CD4-positive, alpha-beta T cell treated with Interleukin-2 at 100 ng/mL for 4 hours (primary cell): ENCODE data around the gene ZCCHC2.

ENCODE experiments used
- DNase-seq: peaks from one replicate; pipeline ENCODE4 v3.0.0-alpha.2; 2020; ENCODE audit warnings: low spot score

The ZCCHC2 gene

GRCh38 chr18:62512532-62512931 lies 10.3 kb upstream of the ZCCHC2 start:
- no peak for DNase-seq

GRCh38 chr18:62512996-62513395 lies 9.8 kb upstream of the ZCCHC2 start:
- DNase-seq = no peak

- no peak for DNase-seq
These were observed 8.3 kb upstream of the ZCCHC2 start for GRCh38 chr18:62514570-62514969.

- no peak for DNase-seq
These were observed 6.6 kb upstream of the ZCCHC2 start for GRCh38 chr18:62516242-62516641.

- no peak for DNase-seq
These were observed 4.1 kb upstream of the ZCCHC2 start for GRCh38 chr18:62518460-62519375.

- no peak for DNase-seq
These were observed 3.1 kb upstream of the ZCCHC2 start for GRCh38 chr18:62519684-62520083.

- no peak for DNase-seq
These were observed 1.7 kb upstream of the ZCCHC2 start for GRCh38 chr18:62521082-62521481.

- no peak for DNase-seq
These were observed 1.2 kb upstream of the ZCCHC2 start for GRCh38 chr18:62521593-62521992.

GRCh38 chr18:62522178-62522503 lies 684 bp upstream of the ZCCHC2 start:
- DNase-seq = no peak

- no peak for DNase-seq
These were observed 397 bp downstream of the ZCCHC2 start for GRCh38 chr18:62523255-62523588.

- DNase-seq = peak; percentile 42
These were observed 1.0 kb downstream of the ZCCHC2 start for GRCh38 chr18:62523631-62524439.

- DNase-seq = peak; percentile 57
These were observed 1.8 kb downstream of the ZCCHC2 start for GRCh38 chr18:62524440-62525200.

GRCh38 chr18:62525608-62526007 lies 2.8 kb downstream of the ZCCHC2 start:
- no peak for DNase-seq

GRCh38 chr18:62526098-62527025 lies 3.5 kb downstream of the ZCCHC2 start:
- peak; percentile 64 for DNase-seq

- DNase-seq = no peak
These were observed 6.8 kb downstream of the ZCCHC2 start for GRCh38 chr18:62529597-62529996.

- DNase-seq = no peak
These were observed 8.3 kb downstream of the ZCCHC2 start for GRCh38 chr18:62531078-62531477.

GRCh38 chr18:62531931-62532330 lies 9.1 kb downstream of the ZCCHC2 start:
- DNase-seq = no peak

- DNase-seq = no peak
These were observed 13.2 kb downstream of the ZCCHC2 start for GRCh38 chr18:62536005-62536404.

GRCh38 chr18:62537042-62537894 lies 14.4 kb downstream of the ZCCHC2 start:
- DNase-seq = no peak

- DNase-seq = no peak
These were observed 15.1 kb downstream of the ZCCHC2 start for GRCh38 chr18:62537946-62538345.

- DNase-seq = no peak
These were observed 16.1 kb downstream of the ZCCHC2 start for GRCh38 chr18:62538881-62539280.
